Spleen (tissue), 7 donors: ENCODE results near the gene GCM1.

Experiments used
- CTCF ChIP-seq, 11 experiments: fragments of 200-600 bp in 7 of 11; fragments of 450-650 bp in 4 of 11; sonication (generic) in 4 of 11; IDR thresholded peaks in 8 of 11; conservative IDR thresholded peaks in 3 of 11; 1 replicate in 7 of 11; 2 replicates in 4 of 11; pipeline versions ENCODE4 v1.4.0 to v1.8.0; 2016 to 2021; ENCODE audit warnings: antibody characterized with exemption in 11 of 11, inconsistent platforms in 4 of 11, mild to moderate bottlenecking in 1 of 11
- POLR2A ChIP-seq, 3 donors: fragments of 450-650 bp; IDR thresholded peaks; one replicate each; pipeline ENCODE4 v1.5.1; 2017; ENCODE audit warnings: antibody characterized with exemption in 3 of 3, mild to moderate bottlenecking in 1 of 3
- POLR2AphosphoS5 ChIP-seq, 3 donors: sonication (generic); formaldehyde crosslinking; IDR thresholded peaks; one replicate each; pipeline ENCODE4 v1.5.1; 2017; ENCODE audit warnings: antibody characterized with exemption in 3 of 3
- donor health status: DM: no; HTN: no; CAD: no; lungs with moderate emphysema.
- donor health status: DM: no; HTN: no; CAD: no.
- donor health status: DM: no; HTN: no; CAD: no.

- no peak for TF ChIP-seq CTCF (IDR thresholded peaks at IDR 0.05 in 8 of 11, conservative IDR thresholded peaks at IDR 0.05 in 3 of 11)
- no peak for TF ChIP-seq POLR2A (IDR thresholded peaks at IDR 0.05)
- no peak for TF ChIP-seq POLR2AphosphoS5 (IDR thresholded peaks at IDR 0.05)
Measured at GRCh38 chr6:53143710-53144109, 4.9 kb downstream of the GCM1 start.
